Skeletal muscle satellite cell (primary cell): ENCODE data around the gene ELFN1.

ENCODE experiments used
- H3K27me3 ChIP-seq: 2 replicates; pipeline ENCODE4 v1.7.0; 2013; ENCODE audit warnings: low read length; ENCODE audit not compliant: control insufficient read depth, insufficient read depth
- H3K36me3 ChIP-seq: 2 replicates; pipeline ENCODE4 v1.7.0; 2013; ENCODE audit warnings: mild to moderate bottlenecking, control low read depth, low read length; ENCODE audit not compliant: insufficient read depth
- H3K4me1 ChIP-seq: 2 replicates; pipeline ENCODE4 v1.7.0; 2013; ENCODE audit warnings: low read length; ENCODE audit not compliant: control insufficient read depth, insufficient read depth
- H3K4me2 ChIP-seq: 2 replicates; pipeline ENCODE4 v1.7.0; 2013; ENCODE audit warnings: mild to moderate bottlenecking, low read length
- H3K4me3 ChIP-seq: 2 replicates; pipeline ENCODE4 v1.7.0; 2013; ENCODE audit warnings: low read length
- H3K9ac ChIP-seq: 2 replicates; pipeline ENCODE4 v1.7.0; 2013; ENCODE audit warnings: mild to moderate bottlenecking, low read depth, low read length, moderate library complexity
- H3K9me3 ChIP-seq: replicated peaks from 2 replicates; pipeline ENCODE4 v1.7.0; 2013; ENCODE audit warnings: mild to moderate bottlenecking, control low read depth, low read length

The ELFN1 gene

GRCh38 chr7:1729773-1730172 lies 59.7 kb downstream of the ELFN1 start:
- H3K36me3 ChIP-seq: no peaks in the 10 kb centered on the region

GRCh38 chr7:1732072-1732471 lies 62.0 kb downstream of the ELFN1 start:
- no peaks in the 10 kb centered on the region for H3K9me3 ChIP-seq
- no peaks in the 10 kb centered on the region for H3K36me3 ChIP-seq
- peaks cover 72% of the 10 kb centered on the region for H3K27me3 ChIP-seq
- no peak overlapping the region for H3K4me3 ChIP-seq
- H3K9ac ChIP-seq: no peak overlapping the region
- no peaks in the 10 kb centered on the region for H3K4me1 ChIP-seq
- H3K4me2 ChIP-seq: no peak overlapping the region

More at GRCh38 chr7:1729773-1730172, 59.7 kb downstream of the ELFN1 start:
- Histone ChIP-seq H3K9ac (no peak overlapping the region), H3K4me1 (no peaks in the 10 kb centered on the region), H3K27me3 (peaks cover 72% of the 10 kb centered on the region), H3K9me3 (no peaks in the 10 kb centered on the region), H3K4me2 (no peak overlapping the region), H3K4me3 (no peak overlapping the region)

- H3K36me3 ChIP-seq: no peaks in the 10 kb centered on the region
- H3K27me3 ChIP-seq: peaks cover 72% of the 10 kb centered on the region
- no peak overlapping the region for H3K9ac ChIP-seq
- no peaks in the 10 kb centered on the region for H3K4me1 ChIP-seq
- no peak overlapping the region for H3K4me3 ChIP-seq
- no peak overlapping the region for H3K4me2 ChIP-seq
- no peaks in the 10 kb centered on the region for H3K9me3 ChIP-seq
Observed at GRCh38 chr7:1732645-1733044, 62.6 kb downstream of the ELFN1 start.

- Histone ChIP-seq H3K9ac (no peak overlapping the region), H3K36me3 (no peaks in the 10 kb centered on the region), H3K27me3 (peaks cover 72% of the 10 kb centered on the region)
Observed at GRCh38 chr7:1733206-1733907, 63.3 kb downstream of the ELFN1 start.

GRCh38 chr7:1733908-1734730 lies 64.0 kb downstream of the ELFN1 start:
- Histone ChIP-seq H3K27me3 (peaks cover 72% of the 10 kb centered on the region), H3K4me1 (no peaks in the 10 kb centered on the region), H3K4me3 (no peak overlapping the region), H3K9ac (no peak overlapping the region), H3K4me2 (no peak overlapping the region), H3K9me3 (no peaks in the 10 kb centered on the region), H3K36me3 (no peaks in the 10 kb centered on the region)

More at GRCh38 chr7:1733206-1733907, 63.3 kb downstream of the ELFN1 start:
- Histone ChIP-seq H3K4me2 (no peak overlapping the region), H3K4me1 (no peaks in the 10 kb centered on the region), H3K4me3 (no peak overlapping the region), H3K9me3 (no peaks in the 10 kb centered on the region)

GRCh38 chr7:1735262-1735661 lies 65.2 kb downstream of the ELFN1 start:
- Histone ChIP-seq H3K9ac (no peak overlapping the region), H3K4me1 (no peaks in the 10 kb centered on the region), H3K9me3 (no peaks in the 10 kb centered on the region), H3K4me2 (no peak overlapping the region), H3K4me3 (no peak overlapping the region), H3K27me3 (peaks cover 68% of the 10 kb centered on the region), H3K36me3 (no peaks in the 10 kb centered on the region)

- Histone ChIP-seq H3K36me3 (no peaks in the 10 kb centered on the region), H3K4me3 (no peak overlapping the region), H3K9me3 (no peaks in the 10 kb centered on the region), H3K27me3 (peaks cover 64% of the 10 kb centered on the region), H3K4me2 (no peak overlapping the region), H3K9ac (no peak overlapping the region), H3K4me1 (no peaks in the 10 kb centered on the region)
Observed at GRCh38 chr7:1735806-1736483, 65.9 kb downstream of the ELFN1 start.

- H3K9ac ChIP-seq: no peak overlapping the region
- H3K4me1 ChIP-seq: no peaks in the 10 kb centered on the region
- peaks cover 59% of the 10 kb centered on the region for H3K27me3 ChIP-seq
- no peaks in the 10 kb centered on the region for H3K36me3 ChIP-seq
- H3K4me3 ChIP-seq: no peak overlapping the region
- no peaks in the 10 kb centered on the region for H3K9me3 ChIP-seq
- H3K4me2 ChIP-seq: no peak overlapping the region
Observed at GRCh38 chr7:1736484-1736817, 66.4 kb downstream of the ELFN1 start.

- Histone ChIP-seq H3K9ac (no peak overlapping the region), H3K9me3 (no peaks in the 10 kb centered on the region), H3K4me2 (no peak overlapping the region), H3K27me3 (peaks cover 57% of the 10 kb centered on the region), H3K4me1 (no peaks in the 10 kb centered on the region), H3K4me3 (no peak overlapping the region), H3K36me3 (no peaks in the 10 kb centered on the region)
Observed at GRCh38 chr7:1736830-1737229, 66.8 kb downstream of the ELFN1 start.

GRCh38 chr7:1737523-1737922 lies 67.4 kb downstream of the ELFN1 start:
- H3K9me3 ChIP-seq: no peaks in the 10 kb centered on the region
- peaks cover 50% of the 10 kb centered on the region for H3K27me3 ChIP-seq
- H3K4me3 ChIP-seq: no peak overlapping the region
- no peak overlapping the region for H3K4me2 ChIP-seq
- no peak overlapping the region for H3K9ac ChIP-seq
- H3K36me3 ChIP-seq: no peaks in the 10 kb centered on the region
- no peaks in the 10 kb centered on the region for H3K4me1 ChIP-seq

- no peaks in the 10 kb centered on the region for H3K9me3 ChIP-seq
- no peak overlapping the region for H3K9ac ChIP-seq
- no peaks in the 10 kb centered on the region for H3K4me1 ChIP-seq
- peaks cover 46% of the 10 kb centered on the region for H3K27me3 ChIP-seq
- H3K4me3 ChIP-seq: no peak overlapping the region
- no peak overlapping the region for H3K4me2 ChIP-seq
- no peaks in the 10 kb centered on the region for H3K36me3 ChIP-seq
Observed at GRCh38 chr7:1737956-1738355, 67.9 kb downstream of the ELFN1 start.
